H9 (cell line): Measurements from ENCODE around the gene USP47. TPM values are rescaled to one million over a fixed set of nuclear protein-coding genes. Genes with fewer than 3 reads are reported as not detected.

Experiments used
- DNase-seq: peaks from one replicate; pipeline ENCODE4 v3.0.0-alpha.2; 2017
- H2AFZ ChIP-seq: one replicate; pipeline ENCODE4 v1.6.1; 2013; ENCODE audit warnings: mild to moderate bottlenecking, low read length, control low read depth, moderate library complexity
- H2AK5ac ChIP-seq: 2 replicates; pipeline ENCODE4 v1.6.1; 2013; ENCODE audit warnings: low read length, control low read depth, mixed read lengths; ENCODE audit not compliant: insufficient read length
- H2BK120ac ChIP-seq: one replicate; pipeline ENCODE4 v1.6.1; 2013; ENCODE audit warnings: low read depth, mild to moderate bottlenecking, low read length, control low read depth, inconsistent platforms; ENCODE audit not compliant: poor library complexity, severe bottlenecking
- H2BK12ac ChIP-seq: 2 replicates; pipeline ENCODE4 v1.6.1; 2013; ENCODE audit warnings: low read length, control low read depth, mixed read lengths, low read depth; ENCODE audit not compliant: insufficient read length
- H2BK15ac ChIP-seq: 2 replicates; pipeline ENCODE4 v1.6.1; 2013; ENCODE audit warnings: low read depth, low read length, control low read depth
- H2BK20ac ChIP-seq: one replicate; pipeline ENCODE4 v1.6.1; 2013; ENCODE audit warnings: low read depth, mild to moderate bottlenecking, low read length, control low read depth, inconsistent platforms; ENCODE audit not compliant: poor library complexity, severe bottlenecking
- H2BK5ac ChIP-seq: 2 replicates; pipeline ENCODE4 v1.6.1; 2013; ENCODE audit warnings: low read length, control low read depth, mixed read lengths; ENCODE audit not compliant: insufficient read length
- H3K14ac ChIP-seq: 2 replicates; pipeline ENCODE4 v1.6.1; 2013; ENCODE audit warnings: low read length, control low read depth; ENCODE audit not compliant: insufficient read depth
- H3K18ac ChIP-seq: 2 replicates; pipeline ENCODE4 v1.6.1; 2013; ENCODE audit warnings: low read depth, mild to moderate bottlenecking, mixed read lengths, low read length, control low read depth; ENCODE audit not compliant: insufficient read length
- H3K23ac ChIP-seq: 2 replicates; pipeline ENCODE4 v1.6.1; 2013; ENCODE audit warnings: low read length, control low read depth, mixed read lengths, low read depth; ENCODE audit not compliant: insufficient read length
- H3K23me2 ChIP-seq: 2 replicates; pipeline ENCODE4 v1.6.1; 2013; ENCODE audit warnings: low read depth, mild to moderate bottlenecking, mixed read lengths, low read length, control low read depth; ENCODE audit not compliant: insufficient read length, poor library complexity, severe bottlenecking
- H3K27ac ChIP-seq: 2 replicates; pipeline ENCODE4 v1.5.1; 2013; ENCODE audit warnings: low read length, control low read depth, mixed read lengths, low read depth; ENCODE audit not compliant: insufficient read length
- H3K27me3 ChIP-seq: 2 replicates; pipeline ENCODE4 v1.6.1; 2013; ENCODE audit warnings: low read length, control low read depth, inconsistent platforms; ENCODE audit not compliant: insufficient read depth
- H3K4ac ChIP-seq: 2 replicates; pipeline ENCODE4 v1.6.1; 2013; ENCODE audit warnings: low read depth, mild to moderate bottlenecking, control low read depth, inconsistent platforms, low read length, moderate library complexity
- H3K4me1 ChIP-seq: 2 replicates; pipeline ENCODE4 v1.6.1; 2013; ENCODE audit warnings: low read length, control low read depth, inconsistent platforms; ENCODE audit not compliant: insufficient read depth
- H3K4me2 ChIP-seq: 2 replicates; pipeline ENCODE4 v1.6.1; 2013; ENCODE audit warnings: low read length, control low read depth, mixed read lengths; ENCODE audit not compliant: insufficient read length, insufficient read depth
- H3K56ac ChIP-seq: 2 replicates; pipeline ENCODE4 v1.6.1; 2013; ENCODE audit warnings: low read depth, mild to moderate bottlenecking, mixed read lengths, low read length, control low read depth; ENCODE audit not compliant: insufficient read length
- H3K79me1 ChIP-seq: 2 replicates; pipeline ENCODE4 v1.6.1; 2013; ENCODE audit warnings: low read depth, mild to moderate bottlenecking, moderate library complexity, low read length, control low read depth, inconsistent platforms; ENCODE audit not compliant: insufficient read depth, poor library complexity, severe bottlenecking
- H3K79me2 ChIP-seq: 2 replicates; pipeline ENCODE4 v1.6.1; 2013; ENCODE audit warnings: low read length, control low read depth, inconsistent platforms; ENCODE audit not compliant: insufficient read depth
- H3K9ac ChIP-seq: 2 replicates; pipeline ENCODE4 v1.6.1; 2013; ENCODE audit warnings: low read length, control low read depth, mixed read lengths; ENCODE audit not compliant: insufficient read length; ENCODE audit errors: extremely low read depth
- H3K9me3 ChIP-seq: one replicate; pipeline ENCODE4 v1.6.1; 2013; ENCODE audit warnings: low read depth, low read length, inconsistent platforms; ENCODE audit not compliant: control insufficient read depth
- H3T11ph ChIP-seq: one replicate; pipeline ENCODE4 v1.6.1; 2013; ENCODE audit warnings: mild to moderate bottlenecking, low read length, control low read depth, inconsistent platforms
- H4K20me1 ChIP-seq: one replicate; pipeline ENCODE4 v1.6.1; 2013; ENCODE audit not compliant: control insufficient read depth, insufficient read length, insufficient read depth
- H4K5ac ChIP-seq: 2 replicates; pipeline ENCODE4 v1.6.1; 2013; ENCODE audit warnings: low read depth, mild to moderate bottlenecking, mixed read lengths, low read length, control low read depth; ENCODE audit not compliant: insufficient read length
- H4K8ac ChIP-seq: replicated peaks from 2 replicates; pipeline ENCODE4 v1.6.1; 2013; ENCODE audit warnings: low read length, control low read depth, mixed read lengths, low read depth; ENCODE audit not compliant: insufficient read length
- H4K91ac ChIP-seq: 2 replicates; pipeline ENCODE4 v1.6.1; 2013; ENCODE audit warnings: low read depth, mild to moderate bottlenecking, moderate library complexity, mixed read lengths, low read length, control low read depth; ENCODE audit not compliant: insufficient read length
- H3K27ac Mint-ChIP-seq, 3 experiments: 2 replicates in 2 of 3; 3 replicates in 1 of 3; pipeline ENCODE4 v1.8.0; 2020 to 2021; ENCODE audit warnings: mixed read lengths in 3 of 3, mild to moderate bottlenecking in 1 of 3, moderate library complexity in 1 of 3
- H3K27me3 Mint-ChIP-seq: 2 replicates; pipeline ENCODE4 v1.8.0; 2021; ENCODE audit warnings: low read depth, mild to moderate bottlenecking, moderate library complexity, mixed read lengths
- H3K36me3 Mint-ChIP-seq, 3 experiments: 2 replicates in 2 of 3; 3 replicates in 1 of 3; pipeline ENCODE4 v1.8.0; 2020 to 2021; ENCODE audit warnings: low read depth in 3 of 3, mixed read lengths in 3 of 3; ENCODE audit not compliant: insufficient read depth in 1 of 3
- H3K4me1 Mint-ChIP-seq, 2 experiments: 2 replicates each; pipeline ENCODE4 v1.8.0; 2020; ENCODE audit warnings: mixed read lengths in 2 of 2
- H3K4me3 Mint-ChIP-seq, 2 experiments: 2 replicates in 1 of 2; 3 replicates in 1 of 2; pipeline ENCODE4 v1.8.0; 2020 to 2021; ENCODE audit warnings: mild to moderate bottlenecking in 2 of 2, mixed read lengths in 2 of 2, moderate library complexity in 1 of 2
- H3K9me3 Mint-ChIP-seq, 2 experiments: 2 replicates in 1 of 2; 3 replicates in 1 of 2; pipeline ENCODE4 v1.8.0; 2020; ENCODE audit warnings: mild to moderate bottlenecking in 2 of 2, mixed read lengths in 2 of 2, moderate library complexity in 1 of 2
- WGBS: extraction: QIAGEN DNeasy Blood & Tissue Kit; methylation state at CpG from one replicate; pipeline ENCODE4 v1.1.7; 2013; ENCODE audit warnings: missing lambda C conversion rate, low lambda C conversion rate, mixed read lengths; ENCODE audit not compliant: insufficient read length; ENCODE audit errors: extremely low coverage; 5-methylcytosine and 5-hydroxymethylcytosine counted together
- total RNA-seq: library from RNA; stranded (reverse); gene quantifications from 2 replicates; pipeline ENCODE4 v1.2.1, GENCODE V29; 2021
- TF ChIP-seq, protein P1 (sequence below): fragments of 200-600 bp; sonication (generic); conservative IDR thresholded peaks from 3 replicates; pipeline ENCODE4 v1.8.0; 2021; ENCODE audit warnings: antibody characterized with exemption, mild to moderate bottlenecking

The USP47 gene
- total RNA-seq, 1 experiment from 2014 or later = 26.7 TPM

DNA sequence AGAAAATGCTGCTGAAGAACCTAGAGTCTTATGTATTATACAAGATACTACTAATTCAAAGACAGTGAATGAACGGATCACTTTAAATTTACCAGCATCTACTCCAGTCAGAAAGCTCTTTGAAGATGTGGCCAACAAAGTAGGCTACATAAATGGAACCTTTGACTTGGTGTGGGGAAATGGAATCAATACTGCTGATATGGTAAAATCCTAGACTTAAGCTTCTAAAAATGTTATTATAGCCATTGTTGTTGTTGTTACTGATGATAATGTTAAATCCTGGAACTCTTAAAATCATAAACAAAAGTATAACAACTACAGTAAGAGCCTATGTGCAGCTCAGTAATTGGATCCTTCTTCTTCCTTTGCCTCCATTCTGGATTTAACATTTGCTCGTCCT lies 38.4 kb downstream of the USP47 start:
- H3K36me3 Mint-ChIP-seq = peaks cover 6 to 10% (median 6%) of the 10 kb centered on the region in 3 experiments; a peak in 6 of 7 replicates
- no peak overlapping the region for H3K27ac Mint-ChIP-seq
- H2BK20ac ChIP-seq = no peak overlapping the region
- no peak overlapping the region for H2AFZ ChIP-seq
- H3T11ph ChIP-seq = no peak overlapping the region
- no peak overlapping the region for H3K56ac ChIP-seq
- H3K4ac ChIP-seq = no peak overlapping the region
- TF ChIP-seq, protein P1, sequence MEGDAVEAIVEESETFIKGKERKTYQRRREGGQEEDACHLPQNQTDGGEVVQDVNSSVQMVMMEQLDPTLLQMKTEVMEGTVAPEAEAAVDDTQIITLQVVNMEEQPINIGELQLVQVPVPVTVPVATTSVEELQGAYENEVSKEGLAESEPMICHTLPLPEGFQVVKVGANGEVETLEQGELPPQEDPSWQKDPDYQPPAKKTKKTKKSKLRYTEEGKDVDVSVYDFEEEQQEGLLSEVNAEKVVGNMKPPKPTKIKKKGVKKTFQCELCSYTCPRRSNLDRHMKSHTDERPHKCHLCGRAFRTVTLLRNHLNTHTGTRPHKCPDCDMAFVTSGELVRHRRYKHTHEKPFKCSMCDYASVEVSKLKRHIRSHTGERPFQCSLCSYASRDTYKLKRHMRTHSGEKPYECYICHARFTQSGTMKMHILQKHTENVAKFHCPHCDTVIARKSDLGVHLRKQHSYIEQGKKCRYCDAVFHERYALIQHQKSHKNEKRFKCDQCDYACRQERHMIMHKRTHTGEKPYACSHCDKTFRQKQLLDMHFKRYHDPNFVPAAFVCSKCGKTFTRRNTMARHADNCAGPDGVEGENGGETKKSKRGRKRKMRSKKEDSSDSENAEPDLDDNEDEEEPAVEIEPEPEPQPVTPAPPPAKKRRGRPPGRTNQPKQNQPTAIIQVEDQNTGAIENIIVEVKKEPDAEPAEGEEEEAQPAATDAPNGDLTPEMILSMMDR = no peak
- no peak overlapping the region for H2BK120ac ChIP-seq
- no peak overlapping the region for H2BK5ac ChIP-seq
- no peak overlapping the region for H4K91ac ChIP-seq
- H3K23me2 ChIP-seq = no peaks in the 10 kb centered on the region
- H4K5ac ChIP-seq = no peak overlapping the region
- no peak overlapping the region for H3K14ac ChIP-seq
- H3K18ac ChIP-seq = no peak overlapping the region
- no peak overlapping the region for H3K4me2 ChIP-seq
- no peak overlapping the region for H3K23ac ChIP-seq
- H3K27me3 Mint-ChIP-seq = no peaks in the 10 kb centered on the region
- DNase-seq = no peak
- no CpG with 5 or more reads among the region's 2 CpGs for WGBS
- no peaks in the 10 kb centered on the region for H3K27me3 ChIP-seq
- H4K8ac ChIP-seq = no peak overlapping the region
- no peaks in the 10 kb centered on the region for H3K4me1 ChIP-seq
- H3K4me3 Mint-ChIP-seq = no peak overlapping the region
- no peak overlapping the region for H2BK15ac ChIP-seq
- H3K4me1 Mint-ChIP-seq = peaks cover 6 to 7% of the 10 kb centered on the region in 2 experiments; a peak in 3 of 4 replicates
- no peaks in the 10 kb centered on the region for H4K20me1 ChIP-seq
- 0 out of 2 replicates have a peak, but pooled peaks cover 4% of the 10 kb centered on the region for H3K79me2 ChIP-seq
- no peak overlapping the region for H2BK12ac ChIP-seq
- no peaks in the 10 kb centered on the region for H3K79me1 ChIP-seq
- H3K9me3 ChIP-seq = no peaks in the 10 kb centered on the region
- no peak overlapping the region for H2AK5ac ChIP-seq
- no peak overlapping the region for H3K27ac ChIP-seq
- H3K9ac ChIP-seq = no peak overlapping the region
- H3K9me3 Mint-ChIP-seq = no peaks in the 10 kb centered on the region
